ENCODE measurements around the gene ACYP1. TPM values are rescaled to one million over a fixed set of nuclear protein-coding genes. Genes with fewer than 3 reads are reported as not detected.

The ACYP1 gene
- total and polyA plus RNA-seq, 2 of the 13 experiments (the other 11 are each of a cell fraction or from before 2014, with no cell fraction given) = 9.7 to 22.4 TPM

- TF ChIP-seq MED8 (CRISPR knock-in tag; IDR thresholded peaks at IDR 0.05; ENCODE audit: insufficient replicate concordance) (no peak), ZNF318 (CRISPR knock-in tag; IDR thresholded peaks at IDR 0.05) (no peak), ZNF883 (CRISPR knock-in tag; IDR thresholded peaks at IDR 0.05; ENCODE audit: not compliant biosample characterization) (no peak), HMGA1 (CRISPR knock-in tag; conservative IDR thresholded peaks at IDR 0.05) (no peak), ZNF20 (CRISPR knock-in tag; IDR thresholded peaks at IDR 0.05) (no peak), HMG20B (CRISPR knock-in tag; conservative IDR thresholded peaks at IDR 0.05) (no peak), ZNF652 (CRISPR knock-in tag; IDR thresholded peaks at IDR 0.05; ENCODE audit: borderline replicate concordance, low read depth) (no peak), BCL6 (CRISPR knock-in tag; IDR thresholded peaks at IDR 0.05) (peak; percentile 24; the same call in 1 of the 2 replicates), ZNF235 (CRISPR knock-in tag; IDR thresholded peaks at IDR 0.05; ENCODE audit: borderline replicate concordance) (no peak), ZBTB26 (CRISPR knock-in tag; IDR thresholded peaks at IDR 0.05; ENCODE audit: borderline replicate concordance) (0 out of 2 replicates have a peak, but pooled peaks have one; percentile 49), ZBTB21 (CRISPR knock-in tag; IDR thresholded peaks at IDR 0.05) (no peak), ISL2 (CRISPR knock-in tag; IDR thresholded peaks at IDR 0.05) (0 out of 2 replicates have a peak, but pooled peaks have one; percentile 19), ZNF160 (CRISPR knock-in tag; IDR thresholded peaks at IDR 0.05) (peak; percentile 75; the same call in 1 of the 2 replicates), HOXA5 (CRISPR knock-in tag; IDR thresholded peaks at IDR 0.05) (0 out of 2 replicates have a peak, but pooled peaks have one; percentile 38), ZNF589 (CRISPR knock-in tag; conservative IDR thresholded peaks at IDR 0.05) (no peak; the same call in 1 of the 2 replicates), ZNF383 (CRISPR knock-in tag; IDR thresholded peaks at IDR 0.05; ENCODE audit: borderline replicate concordance) (no peak), HCFC1 (IDR thresholded peaks at IDR 0.05; ENCODE audit: low read depth, low read length) (no peak), CBX2 (IDR thresholded peaks at IDR 0.05; ENCODE audit: low read depth, low read length) (no peak), CBX2 (CRISPR knock-in tag; IDR thresholded peaks at IDR 0.05; ENCODE audit: low read depth) (0 out of 2 replicates have a peak, but pooled peaks have one; percentile 75), HNRNPH1 (optimal IDR thresholded peaks at IDR 0.05; ENCODE audit: low read depth, low read length) (no peak), FOSL1 (CRISPR knock-in tag; IDR thresholded peaks at IDR 0.05; ENCODE audit: borderline replicate concordance) (no peak), SRSF4 (IDR thresholded peaks at IDR 0.05; ENCODE audit: low read depth, low read length, poor library complexity, severe bottlenecking) (no peak)
Observed at GRCh38 chr14:75050852-75051555, 12.8 kb downstream of the ACYP1 start, which contains the start of gene MLH3 (continued).

All from HepG2 (cell line).